ENCODE measurements around the gene ARFIP2. TPM values are rescaled to one million over a fixed set of nuclear protein-coding genes. Genes with fewer than 3 reads are reported as not detected.

The ARFIP2 gene
- polyA plus RNA-seq, 2 of the 4 experiments (the other 2 are of a cell fraction): 79.2 to 87.9 TPM

GRCh38 chr11:6453152-6453551, 28.0 kb downstream of the ARFIP2 start:
- H3K27ac ChIP-seq: no peak overlapping the region
- no peak overlapping the region for H3K4me2 ChIP-seq
- no peak for ATAC-seq
- WGBS (ENCODE audit: missing lambda C conversion rate): 95% methylated on average over 2 of the region's 2 CpGs
- POLR2A ChIA-PET: no interaction called here
- CTCF ChIA-PET: interaction anchor here (1.0 to 3.8 kb wide), 4 partner anchors 10 to 155 kb away, joined by 3 to 19 read pairs (median 4); no protein-coding TSS in a partner anchor
- H3K9me3 ChIP-seq: no peaks in the 10 kb centered on the region
- H3K4me1 ChIP-seq: no peaks in the 10 kb centered on the region
- no peak for DNase-seq (ENCODE audit: low read depth in 1 of 2, low spot score in 1 of 2)
- no peak for FAIRE-seq
- no peak overlapping the region for H3K4me3 ChIP-seq
- TF ChIP-seq MAFK (IDR thresholded peaks at IDR 0.05; ENCODE audit: partially characterized antibody): peak; percentile 79
- no peak for TF ChIP-seq POLR2AphosphoS2 (conservative IDR thresholded peaks at IDR 0.05; ENCODE audit: low read length)
- TF ChIP-seq MYC (IDR thresholded peaks at IDR 0.05; ENCODE audit: borderline replicate concordance, low read length): no peak

GRCh38 chr11:6452219-6452618, 28.9 kb downstream of the ARFIP2 start:
- WGBS (ENCODE audit: missing lambda C conversion rate): 41% methylated on average over 1 of the region's 3 CpGs
- no peak for TF ChIP-seq ZC3H11A (IDR thresholded peaks at IDR 0.05)
- TF ChIP-seq TFCP2L1 (CRISPR knock-in tag; IDR thresholded peaks at IDR 0.05): no peak
- TF ChIP-seq, protein P1, sequence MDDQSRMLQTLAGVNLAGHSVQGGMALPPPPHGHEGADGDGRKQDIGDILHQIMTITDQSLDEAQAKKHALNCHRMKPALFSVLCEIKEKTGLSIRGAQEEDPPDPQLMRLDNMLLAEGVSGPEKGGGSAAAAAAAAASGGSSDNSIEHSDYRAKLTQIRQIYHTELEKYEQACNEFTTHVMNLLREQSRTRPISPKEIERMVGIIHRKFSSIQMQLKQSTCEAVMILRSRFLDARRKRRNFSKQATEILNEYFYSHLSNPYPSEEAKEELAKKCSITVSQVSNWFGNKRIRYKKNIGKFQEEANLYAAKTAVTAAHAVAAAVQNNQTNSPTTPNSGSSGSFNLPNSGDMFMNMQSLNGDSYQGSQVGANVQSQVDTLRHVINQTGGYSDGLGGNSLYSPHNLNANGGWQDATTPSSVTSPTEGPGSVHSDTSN (IDR thresholded peaks at IDR 0.05): no peak
- no peak for TF ChIP-seq HOXB5 (CRISPR knock-in tag; IDR thresholded peaks at IDR 0.05)
- no peak for TF ChIP-seq RFX5 (IDR thresholded peaks at IDR 0.05)
- TF ChIP-seq EHF (CRISPR knock-in tag; IDR thresholded peaks at IDR 0.05): no peak
- TF ChIP-seq, protein P2, sequence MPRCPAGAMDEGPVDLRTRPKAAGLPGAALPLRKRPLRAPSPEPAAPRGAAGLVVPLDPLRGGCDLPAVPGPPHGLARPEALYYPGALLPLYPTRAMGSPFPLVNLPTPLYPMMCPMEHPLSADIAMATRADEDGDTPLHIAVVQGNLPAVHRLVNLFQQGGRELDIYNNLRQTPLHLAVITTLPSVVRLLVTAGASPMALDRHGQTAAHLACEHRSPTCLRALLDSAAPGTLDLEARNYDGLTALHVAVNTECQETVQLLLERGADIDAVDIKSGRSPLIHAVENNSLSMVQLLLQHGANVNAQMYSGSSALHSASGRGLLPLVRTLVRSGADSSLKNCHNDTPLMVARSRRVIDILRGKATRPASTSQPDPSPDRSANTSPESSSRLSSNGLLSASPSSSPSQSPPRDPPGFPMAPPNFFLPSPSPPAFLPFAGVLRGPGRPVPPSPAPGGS (IDR thresholded peaks at IDR 0.05): no peak
- TF ChIP-seq ESRRA (IDR thresholded peaks at IDR 0.05; ENCODE audit: borderline replicate concordance, low read length): no peak
- no peak for TF ChIP-seq MYC (IDR thresholded peaks at IDR 0.05; ENCODE audit: borderline replicate concordance, low read length)
- no peak for TF ChIP-seq ZNF302 (CRISPR knock-in tag; IDR thresholded peaks at IDR 0.05)
- TF ChIP-seq HOXA7 (CRISPR knock-in tag; IDR thresholded peaks at IDR 0.05): no peak
- TF ChIP-seq E2F6 (IDR thresholded peaks at IDR 0.05; ENCODE audit: borderline replicate concordance, low read depth): no peak
- no peak for TF ChIP-seq POLR2A (IDR thresholded peaks at IDR 0.05; ENCODE audit: low read length)
- TF ChIP-seq EHMT2 (IDR thresholded peaks at IDR 0.05; ENCODE audit: low read depth): no peak
- no peak overlapping the region for H3K27ac ChIP-seq
- no peak overlapping the region for H3K4me3 ChIP-seq
- CTCF ChIA-PET: interaction anchor here (0.9 to 3.8 kb wide), 5 partner anchors 9 to 74 kb away, joined by 3 to 19 read pairs (median 5); no protein-coding TSS in a partner anchor
- H3K4me2 ChIP-seq: no peak overlapping the region
- no peaks in the 10 kb centered on the region for H3K4me1 ChIP-seq
- H3K9me3 ChIP-seq: no peaks in the 10 kb centered on the region
- ATAC-seq: no peak
- no peak for DNase-seq (ENCODE audit: low read depth in 1 of 2, low spot score in 1 of 2)
- FAIRE-seq: no peak
- POLR2A ChIA-PET: interaction anchor here (0.7 kb wide), 1 partner anchor 33 kb away, joined by 3 read pairs; the partner anchor contains the start of gene APBB1

GRCh38 chr11:6448574-6448973, 32.6 kb downstream of the ARFIP2 start:
- CTCF ChIA-PET: interaction anchor here (3.8 to 9.6 kb wide), 2 partner anchors 10 to 69 kb away, joined by 12 to 142 read pairs; no protein-coding TSS in a partner anchor
- H3K4me1 ChIP-seq: no peaks in the 10 kb centered on the region

More at GRCh38 chr11:6448574-6448973, 32.6 kb downstream of the ARFIP2 start:
- ATAC-seq (no peak), DNase-seq (ENCODE audit: low read depth in 1 of 2, low spot score in 1 of 2) (no peak), FAIRE-seq (no peak)
- 83% methylated on average over 3 of the region's 3 CpGs for WGBS (ENCODE audit: missing lambda C conversion rate)
- Histone ChIP-seq H3K4me2 (no peak overlapping the region), H3K9me3 (no peaks in the 10 kb centered on the region), H3K27ac (no peak overlapping the region), H3K4me3 (no peak overlapping the region)
- TF ChIP-seq SREBF2 (IDR thresholded peaks at IDR 0.05): no peak
- no peak for TF ChIP-seq TP53 (CRISPR knock-in tag; IDR thresholded peaks at IDR 0.05)
- no peak for TF ChIP-seq JUN (IDR thresholded peaks at IDR 0.05)
- TF ChIP-seq RFX5 (IDR thresholded peaks at IDR 0.05): no peak
- POLR2A ChIA-PET: no interaction called here
